ENCODE data around the gene TPM3.

DNA sequence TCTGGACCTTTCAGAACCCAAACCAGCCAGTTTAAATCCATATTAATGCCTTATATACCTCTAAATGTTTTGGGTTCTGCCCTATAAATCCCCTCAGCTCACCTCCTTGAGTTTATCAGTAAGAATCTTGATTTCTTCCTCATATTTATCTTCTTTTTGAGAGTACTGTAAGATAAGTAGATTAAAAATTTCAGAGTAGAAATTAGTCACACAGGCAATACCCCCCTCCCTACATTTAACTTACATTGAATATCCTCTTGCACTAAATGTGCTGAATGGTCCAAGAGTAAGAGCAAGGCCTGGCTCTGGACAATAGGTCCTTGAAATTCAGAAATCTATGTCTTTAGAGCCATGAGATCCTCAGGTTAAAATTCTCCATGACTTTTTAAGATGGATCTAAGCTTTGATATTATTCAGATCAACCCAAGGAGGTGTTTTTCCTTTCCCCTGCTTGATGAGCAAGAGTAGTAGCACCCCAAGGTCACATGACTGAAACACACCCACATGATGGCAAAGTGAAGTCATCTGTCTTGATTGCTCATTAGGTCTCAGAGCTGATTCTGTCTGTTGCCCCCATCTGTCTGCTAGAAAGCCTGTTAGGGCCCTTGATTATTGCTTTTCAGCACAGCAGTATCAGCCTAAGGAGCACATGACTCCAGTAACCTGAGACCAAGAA lies 21.2 kb downstream of the TPM3 start:
- TF ChIP-seq, protein P1, sequence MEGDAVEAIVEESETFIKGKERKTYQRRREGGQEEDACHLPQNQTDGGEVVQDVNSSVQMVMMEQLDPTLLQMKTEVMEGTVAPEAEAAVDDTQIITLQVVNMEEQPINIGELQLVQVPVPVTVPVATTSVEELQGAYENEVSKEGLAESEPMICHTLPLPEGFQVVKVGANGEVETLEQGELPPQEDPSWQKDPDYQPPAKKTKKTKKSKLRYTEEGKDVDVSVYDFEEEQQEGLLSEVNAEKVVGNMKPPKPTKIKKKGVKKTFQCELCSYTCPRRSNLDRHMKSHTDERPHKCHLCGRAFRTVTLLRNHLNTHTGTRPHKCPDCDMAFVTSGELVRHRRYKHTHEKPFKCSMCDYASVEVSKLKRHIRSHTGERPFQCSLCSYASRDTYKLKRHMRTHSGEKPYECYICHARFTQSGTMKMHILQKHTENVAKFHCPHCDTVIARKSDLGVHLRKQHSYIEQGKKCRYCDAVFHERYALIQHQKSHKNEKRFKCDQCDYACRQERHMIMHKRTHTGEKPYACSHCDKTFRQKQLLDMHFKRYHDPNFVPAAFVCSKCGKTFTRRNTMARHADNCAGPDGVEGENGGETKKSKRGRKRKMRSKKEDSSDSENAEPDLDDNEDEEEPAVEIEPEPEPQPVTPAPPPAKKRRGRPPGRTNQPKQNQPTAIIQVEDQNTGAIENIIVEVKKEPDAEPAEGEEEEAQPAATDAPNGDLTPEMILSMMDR (IDR thresholded peaks at IDR 0.05), result no peak
- TF ChIP-seq POLR2AphosphoS5 (IDR thresholded peaks at IDR 0.05) (no peak), POLR2A (IDR thresholded peaks at IDR 0.05) (no peak)
